WTC11 (cell line): ENCODE data around the gene CALU. TPM values are rescaled to one million over a fixed set of nuclear protein-coding genes. Genes with fewer than 3 reads are reported as not detected.

Experiments used
- ATAC-seq: fragments of 200-7000 bp; cut with Tn5 transposase; 2 replicates; pipeline ENCODE4 v1.10.0; 2021; ENCODE audit warnings: mild to moderate bottlenecking, moderate library complexity
- CTCF ChIA-PET: fragments of 300-600 bp; sonication (Branson Sonifier 250); formaldehyde crosslinking; loops from one replicate; lab custom pipeline; 2021; ENCODE audit warnings: antibody characterized with exemption; lab: Charles Lee
- POLR2A ChIA-PET: fragments of 350-600 bp; sonication (Branson Sonifier 250); formaldehyde crosslinking; loops from one replicate; lab custom pipeline; 2021; ENCODE audit warnings: antibody characterized with exemption; lab: Charles Lee
- DNase-seq: peaks from one replicate; pipeline ENCODE4 v3.0.0; 2021; ENCODE audit warnings: low spot score
- H3K27ac Mint-ChIP-seq: 2 replicates; pipeline ENCODE4 v1.8.0; 2021; ENCODE audit warnings: mixed read lengths
- H3K27me3 Mint-ChIP-seq: 2 replicates; pipeline ENCODE4 v1.8.0; 2021; ENCODE audit warnings: low read depth, mild to moderate bottlenecking, moderate library complexity, mixed read lengths
- H3K36me3 Mint-ChIP-seq: 2 replicates; pipeline ENCODE4 v1.8.0; 2021; ENCODE audit warnings: mixed read lengths
- H3K4me1 Mint-ChIP-seq: 2 replicates; pipeline ENCODE4 v1.8.0; 2022; ENCODE audit warnings: mixed read lengths
- H3K4me3 Mint-ChIP-seq: 2 replicates; pipeline ENCODE4 v1.8.0; 2021; ENCODE audit warnings: mild to moderate bottlenecking, moderate library complexity, mixed read lengths
- H3K9me3 Mint-ChIP-seq: 2 replicates; pipeline ENCODE4 v1.8.0; 2021; ENCODE audit warnings: mixed read lengths
- ATF6 ChIP-seq: sonication (generic); formaldehyde crosslinking; IDR thresholded peaks from 2 replicates; pipeline ENCODE4 v1.8.1; 2023; ENCODE audit warnings: mild to moderate bottlenecking, missing genetic modification reagents
- ELF4 ChIP-seq: sonication (generic); formaldehyde crosslinking; IDR thresholded peaks from 2 replicates; pipeline ENCODE4 v1.8.1; 2022; ENCODE audit warnings: low read depth, mild to moderate bottlenecking, moderate library complexity, missing genetic modification reagents
- HMGA2 ChIP-seq: fragments of 250-450 bp; sonication (Bioruptor Pico); IDR thresholded peaks from 2 replicates; pipeline ENCODE4 v1.4.0; 2021; ENCODE audit warnings: mild to moderate bottlenecking, moderate library complexity
- MLX ChIP-seq: sonication (generic); formaldehyde crosslinking; IDR thresholded peaks from 2 replicates; pipeline ENCODE4 v1.8.1; 2023; ENCODE audit warnings: mild to moderate bottlenecking, missing genetic modification reagents, moderate library complexity
- NFATC4 ChIP-seq: fragments of 250-450 bp; sonication (Bioruptor Pico); IDR thresholded peaks from 2 replicates; pipeline ENCODE4 v1.9.0; 2021; ENCODE audit warnings: mild to moderate bottlenecking
- NFYB ChIP-seq: sonication (generic); formaldehyde crosslinking; conservative IDR thresholded peaks from 2 replicates; pipeline ENCODE4 v1.8.0; 2022; ENCODE audit warnings: low read depth, missing genetic modification reagents
- OVOL2 ChIP-seq: fragments of 250-450 bp; sonication (Bioruptor Pico); IDR thresholded peaks from 2 replicates; pipeline ENCODE4 v1.9.0; 2021; ENCODE audit warnings: mild to moderate bottlenecking, borderline replicate concordance
- RORB ChIP-seq: fragments of 250-450 bp; sonication (Bioruptor Pico); IDR thresholded peaks from 2 replicates; pipeline ENCODE4 v1.9.0; 2021; ENCODE audit warnings: mild to moderate bottlenecking
- USF2 ChIP-seq: sonication (generic); formaldehyde crosslinking; IDR thresholded peaks from 2 replicates; pipeline ENCODE4 v1.8.1; 2023; ENCODE audit warnings: mild to moderate bottlenecking, missing genetic modification reagents, moderate library complexity
- ZMAT4 ChIP-seq: fragments of 250-450 bp; sonication (Bioruptor Pico); IDR thresholded peaks from 2 replicates; pipeline ENCODE4 v1.9.0; 2021; ENCODE audit warnings: mild to moderate bottlenecking
- ZSCAN18 ChIP-seq: fragments of 250-450 bp; sonication (Bioruptor Pico); IDR thresholded peaks from 2 replicates; pipeline ENCODE4 v2.1.2; 2022; ENCODE audit warnings: mild to moderate bottlenecking, moderate library complexity
- total RNA-seq: library from RNA; stranded (reverse); gene quantifications from 3 replicates; pipeline ENCODE4 v1.2.3, GENCODE V29; 2021
- TF ChIP-seq, protein P1 (sequence below): sonication (generic); formaldehyde crosslinking; IDR thresholded peaks from 2 replicates; pipeline ENCODE4 v1.8.0; 2022; ENCODE audit warnings: mild to moderate bottlenecking, missing genetic modification reagents

The CALU gene
- total RNA-seq, 1 experiment from 2014 or later = 150 TPM

DNA sequence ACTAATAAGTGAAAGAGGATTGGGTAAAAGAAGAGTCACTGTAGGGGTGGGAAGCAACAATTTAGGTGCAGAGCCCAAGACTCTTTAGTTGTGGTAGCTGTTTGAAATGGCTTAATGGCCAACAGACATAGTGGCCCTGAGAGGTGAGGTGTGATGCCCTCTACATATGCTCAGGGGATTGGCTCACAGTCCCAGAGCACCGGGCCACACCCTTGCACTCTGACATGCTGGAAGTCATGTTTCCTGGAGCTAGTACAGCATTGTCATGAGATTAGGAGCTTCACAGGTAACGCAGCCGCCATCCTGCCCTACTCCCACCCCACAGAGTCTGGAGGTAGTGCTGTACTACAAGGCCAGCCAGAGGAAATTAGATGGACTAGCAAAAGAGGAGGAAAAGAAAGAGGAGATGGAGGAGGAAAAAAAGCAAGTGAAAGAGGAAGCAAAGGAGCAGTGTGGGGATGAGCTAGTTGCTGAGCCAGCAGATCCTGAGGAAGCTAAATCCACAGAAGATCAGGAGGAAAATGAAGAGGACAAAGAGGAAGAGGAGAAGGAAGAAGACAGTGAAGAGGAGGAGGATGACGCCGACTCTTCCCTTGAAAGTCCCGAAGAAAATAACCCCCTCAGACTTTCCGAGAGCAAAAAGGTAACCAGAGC, 76.3 kb downstream of the CALU start (continued):
- TF ChIP-seq ATF6 (CRISPR knock-in tag) = no peak

- no peaks in the 10 kb centered on the region for H3K4me1 Mint-ChIP-seq
- H3K4me3 Mint-ChIP-seq = no peak overlapping the region
- H3K36me3 Mint-ChIP-seq = peaks cover 2% of the 10 kb centered on the region
- DNase-seq = no peak
- TF ChIP-seq OVOL2 (CRISPR knock-in tag) (no peak), HMGA2 (CRISPR knock-in tag) (no peak), ZMAT4 (no peak), ELF4 (CRISPR knock-in tag) (no peak), ZSCAN18 (no peak), USF2 (CRISPR knock-in tag) (no peak), MLX (CRISPR knock-in tag) (no peak), NFATC4 (CRISPR knock-in tag) (no peak), NFYB (CRISPR knock-in tag) (no peak), RORB (CRISPR knock-in tag) (no peak)
- TF ChIP-seq, protein P1, sequence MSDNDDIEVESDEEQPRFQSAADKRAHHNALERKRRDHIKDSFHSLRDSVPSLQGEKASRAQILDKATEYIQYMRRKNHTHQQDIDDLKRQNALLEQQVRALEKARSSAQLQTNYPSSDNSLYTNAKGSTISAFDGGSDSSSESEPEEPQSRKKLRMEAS = no peak
- TF ChIP-seq, all 79 proteins: peak for 0
- Mint-ChIP-seq H3K9me3 (no peaks in the 10 kb centered on the region), H3K27ac (no peak overlapping the region), H3K27me3 (no peaks in the 10 kb centered on the region)
- POLR2A ChIA-PET = no interaction called here
- ATAC-seq = no peak
- CTCF ChIA-PET = interaction anchor here (0.9 kb wide), 1 partner anchor 49 kb away, joined by 3 read pairs; no protein-coding TSS in a partner anchor
Measured at GRCh38 chr7:128818694-128819093, 79.5 kb downstream of the CALU start.

Other genes with a start within 250 kb of the CALU start
- gene GARIN1A, start 67.1 kb upstream of the CALU start, total RNA-seq = 0.14 to 0.15 TPM in 2 of 3 replicates, not detected in the other
- gene OPN1SW, start 36.4 kb downstream of the CALU start, total RNA-seq = not detected in 3 replicates
- gene CCDC136, start 52.6 kb downstream of the CALU start, total RNA-seq = 47.4 to 51.0 TPM (median 49.5 TPM) in 3 replicates
- gene FLNC, start 91.0 kb downstream of the CALU start, total RNA-seq = 6.3 to 8.0 TPM (median 6.8 TPM) in 3 replicates
- 117 to 121 TPM (median 120 TPM) in 3 replicates for gene ATP6V1F, start 123.5 kb downstream of the CALU start, total RNA-seq
- gene KCP, start 171.3 kb downstream of the CALU start, total RNA-seq = 2.5 to 2.9 TPM (median 2.7 TPM) in 3 replicates
- gene IRF5, start 198.6 kb downstream of the CALU start, total RNA-seq = 0.66 to 0.71 TPM (median 0.69 TPM) in 3 replicates